M059J (cell line): ENCODE data around the gene ADIPOR2. TPM values are rescaled to one million over a fixed set of nuclear protein-coding genes. Genes with fewer than 3 reads are reported as not detected.

ENCODE experiments used
- DNase-seq: peaks from one replicate; pipeline ENCODE4 v3.0.0-alpha.2; 2012; ENCODE audit warnings: low read depth
- total RNA-seq: library from RNA; depleted of rRNA; stranded (reverse); fragments of >200 nt; shearing (Covaris generic); gene quantifications from 2 replicates; pipeline ENCODE4 v1.2.3, GENCODE V29; 2014; rRNA removed

ADIPOR2 gene, protein sequence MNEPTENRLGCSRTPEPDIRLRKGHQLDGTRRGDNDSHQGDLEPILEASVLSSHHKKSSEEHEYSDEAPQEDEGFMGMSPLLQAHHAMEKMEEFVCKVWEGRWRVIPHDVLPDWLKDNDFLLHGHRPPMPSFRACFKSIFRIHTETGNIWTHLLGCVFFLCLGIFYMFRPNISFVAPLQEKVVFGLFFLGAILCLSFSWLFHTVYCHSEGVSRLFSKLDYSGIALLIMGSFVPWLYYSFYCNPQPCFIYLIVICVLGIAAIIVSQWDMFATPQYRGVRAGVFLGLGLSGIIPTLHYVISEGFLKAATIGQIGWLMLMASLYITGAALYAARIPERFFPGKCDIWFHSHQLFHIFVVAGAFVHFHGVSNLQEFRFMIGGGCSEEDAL
- 32.5 and 42.0 TPM in 2 replicates for total RNA-seq

DNA sequence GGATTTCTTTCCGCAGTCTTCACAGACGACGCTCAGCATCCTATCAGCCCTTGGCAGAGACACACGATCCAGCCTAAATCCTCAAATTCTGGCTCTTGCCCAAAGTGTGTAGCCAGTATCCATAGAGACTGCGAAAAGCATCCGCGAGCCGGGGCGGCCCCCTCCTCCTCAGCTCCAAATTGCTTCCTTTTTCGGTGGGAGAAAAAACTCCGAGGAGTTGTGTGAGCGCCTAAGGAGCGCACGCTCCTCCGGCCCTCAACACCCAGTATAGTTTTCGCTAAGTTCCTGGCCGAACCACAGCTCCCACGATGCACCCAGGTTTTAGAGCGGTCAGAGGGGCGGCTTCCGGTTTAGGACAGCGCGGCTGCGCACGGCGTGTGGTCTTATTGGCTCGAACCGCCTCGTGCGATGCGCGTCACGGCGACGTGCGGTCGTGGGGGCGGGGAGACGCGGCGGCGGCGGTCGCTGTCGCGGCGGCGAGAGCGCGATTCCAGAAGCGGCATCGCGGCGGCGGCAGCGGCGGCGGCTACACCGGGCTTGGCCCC, at the start of gene ADIPOR2:
Gene ADIPOR2 (plus strand): TSS at position 493 of the 545 bp plus-strand sequence. CDS start 63,274 bp downstream, outside the sequence.
- DNase-seq: peak; percentile 96

GRCh38 chr12:1642513-1642912, 48.4 kb upstream of the ADIPOR2 start:
- DNase-seq: no peak

DNA sequence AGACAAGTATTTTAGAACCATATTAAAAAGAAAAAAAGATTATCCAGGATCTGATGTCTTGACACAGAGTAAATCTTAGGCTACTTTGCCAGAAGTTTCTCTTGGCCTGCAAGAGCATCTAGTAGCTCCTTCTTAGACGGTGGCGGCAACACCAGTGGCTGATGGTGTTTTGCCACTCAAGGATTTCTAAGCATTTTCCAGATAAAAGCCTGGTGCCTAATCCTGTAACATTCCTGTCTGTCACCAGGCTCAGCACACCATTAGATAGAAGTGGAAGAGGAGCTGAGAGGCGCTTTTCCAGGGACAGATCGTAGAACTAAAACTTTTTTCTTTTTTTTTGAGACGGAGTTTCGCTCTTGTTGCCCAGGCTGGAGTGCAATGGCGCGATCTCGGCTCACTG, 47.8 kb upstream of the ADIPOR2 start:
- DNase-seq: no peak

GRCh38 chr12:1643905-1644533, 46.9 kb upstream of the ADIPOR2 start:
- no peak for DNase-seq

DNA sequence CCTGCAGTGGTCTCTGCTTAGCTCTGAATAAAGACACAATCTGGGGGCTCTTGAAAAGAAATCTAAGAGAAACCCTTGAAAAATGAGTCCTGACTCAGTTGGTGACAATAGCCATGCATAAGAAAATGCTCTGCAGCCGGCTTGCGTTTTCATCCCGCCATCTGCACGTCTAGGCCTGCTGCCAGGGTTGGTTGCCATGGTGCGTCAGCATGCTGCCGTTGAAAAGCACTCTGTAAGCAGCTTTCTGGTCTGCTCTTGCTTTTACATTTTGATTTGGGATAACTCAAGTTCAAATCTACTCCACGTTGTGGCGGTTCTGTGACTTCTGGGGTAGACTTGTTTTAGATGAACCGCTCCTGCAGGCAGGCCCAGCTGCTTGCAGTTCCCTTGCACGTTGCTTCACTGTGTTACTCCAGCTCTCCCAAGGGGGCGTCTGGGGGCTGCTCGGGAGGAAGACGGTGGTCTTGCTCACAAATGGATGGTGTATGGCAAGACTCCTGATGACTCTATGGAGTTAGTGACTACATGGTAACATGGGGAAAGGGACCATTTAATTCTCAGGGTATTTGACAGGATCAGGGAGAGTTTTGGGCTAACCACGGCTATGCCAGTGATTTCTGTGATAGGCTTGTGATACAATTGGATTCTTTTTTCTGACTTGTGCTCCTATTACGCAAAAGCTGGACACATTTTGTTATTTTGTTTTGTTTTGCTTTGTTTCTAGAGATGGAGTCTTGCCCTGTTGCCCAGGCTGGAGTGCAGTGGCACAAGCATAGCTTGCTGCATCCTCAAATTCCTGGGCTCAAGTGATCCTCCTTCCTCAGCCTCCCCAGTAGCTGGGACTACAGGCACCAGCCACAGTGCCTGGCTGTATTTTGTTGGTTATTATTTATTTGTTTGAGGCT, 46.1 kb upstream of the ADIPOR2 start:
- DNase-seq: peak; percentile 48

DNA sequence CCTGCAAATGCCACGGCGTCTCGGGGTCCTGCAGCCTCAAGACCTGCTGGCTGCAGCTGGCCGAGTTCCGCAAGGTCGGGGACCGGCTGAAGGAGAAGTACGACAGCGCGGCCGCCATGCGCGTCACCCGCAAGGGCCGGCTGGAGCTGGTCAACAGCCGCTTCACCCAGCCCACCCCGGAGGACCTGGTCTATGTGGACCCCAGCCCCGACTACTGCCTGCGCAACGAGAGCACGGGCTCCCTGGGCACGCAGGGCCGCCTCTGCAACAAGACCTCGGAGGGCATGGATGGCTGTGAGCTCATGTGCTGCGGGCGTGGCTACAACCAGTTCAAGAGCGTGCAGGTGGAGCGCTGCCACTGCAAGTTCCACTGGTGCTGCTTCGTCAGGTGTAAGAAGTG, 45.1 kb upstream of the ADIPOR2 start:
- DNase-seq: no peak

DNA sequence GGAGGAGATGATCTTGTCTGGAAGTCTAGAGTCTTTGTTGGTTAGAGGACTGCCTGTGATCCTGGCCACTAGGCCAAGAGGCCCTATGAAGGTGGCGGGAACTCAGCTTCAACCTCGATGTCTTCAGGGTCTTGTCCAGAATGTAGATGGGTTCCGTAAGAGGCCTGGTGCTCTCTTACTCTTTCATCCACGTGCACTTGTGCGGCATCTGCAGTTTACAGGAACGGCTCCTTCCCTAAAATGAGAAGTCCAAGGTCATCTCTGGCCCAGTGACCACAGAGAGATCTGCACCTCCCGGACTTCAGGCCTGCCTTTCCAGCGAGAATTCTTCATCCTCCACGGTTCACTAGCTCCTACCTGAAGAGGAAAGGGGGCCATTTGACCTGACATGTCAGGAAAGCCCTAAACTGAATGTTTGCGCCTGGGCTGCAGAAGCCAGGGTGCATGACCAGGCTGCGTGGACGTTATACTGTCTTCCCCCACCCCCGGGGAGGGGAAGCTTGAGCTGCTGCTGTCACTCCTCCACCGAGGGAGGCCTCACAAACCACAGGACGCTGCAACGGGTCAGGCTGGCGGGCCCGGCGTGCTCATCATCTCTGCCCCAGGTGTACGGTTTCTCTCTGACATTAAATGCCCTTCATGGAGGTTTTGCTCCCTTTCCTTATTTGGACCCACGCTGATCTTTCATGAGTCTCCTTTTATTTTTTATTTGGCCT, 44.1 kb upstream of the ADIPOR2 start:
- no peak for DNase-seq

- no peak for DNase-seq
Observed at GRCh38 chr12:1647285-1647669, 43.6 kb upstream of the ADIPOR2 start.

DNA sequence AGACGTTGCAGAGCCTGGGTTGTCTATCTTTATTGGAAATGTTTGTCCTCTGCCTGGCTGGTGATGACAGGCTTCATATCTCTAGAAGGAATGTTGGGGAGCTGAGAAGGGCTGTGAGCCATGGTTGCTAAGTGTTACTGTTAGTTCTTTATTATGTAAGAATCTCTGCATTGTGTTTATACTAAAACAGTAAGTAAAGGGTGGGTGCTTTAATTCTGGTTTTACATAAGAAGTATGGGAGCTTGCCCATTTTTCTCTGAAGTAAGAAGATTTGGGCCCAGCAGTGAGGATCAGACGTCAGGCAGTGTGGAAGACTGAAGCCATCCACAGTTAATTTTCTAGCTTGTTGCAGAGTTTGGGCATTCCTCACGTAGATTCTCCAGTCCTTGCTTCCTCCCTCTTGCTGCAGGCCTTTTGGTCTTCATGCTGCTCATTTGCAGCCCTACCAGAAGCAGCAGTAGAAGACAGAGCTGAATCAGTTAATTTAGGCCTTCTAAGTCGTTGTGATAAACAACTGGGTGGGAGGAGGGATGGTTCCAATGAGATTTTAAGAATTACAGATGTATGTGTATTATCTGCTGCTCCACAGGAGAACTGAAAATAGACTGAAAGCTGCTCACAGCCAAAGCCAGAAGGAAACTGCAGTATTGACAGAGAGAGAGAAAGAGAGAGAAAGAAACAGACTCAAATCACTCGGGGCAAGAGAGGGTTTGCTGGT, 40.5 kb upstream of the ADIPOR2 start:
- no peak for DNase-seq

- no peak for DNase-seq
Observed at GRCh38 chr12:1650978-1651361, 39.9 kb upstream of the ADIPOR2 start.

- no peak for DNase-seq
Observed at GRCh38 chr12:1651946-1652345, 38.9 kb upstream of the ADIPOR2 start.

DNA sequence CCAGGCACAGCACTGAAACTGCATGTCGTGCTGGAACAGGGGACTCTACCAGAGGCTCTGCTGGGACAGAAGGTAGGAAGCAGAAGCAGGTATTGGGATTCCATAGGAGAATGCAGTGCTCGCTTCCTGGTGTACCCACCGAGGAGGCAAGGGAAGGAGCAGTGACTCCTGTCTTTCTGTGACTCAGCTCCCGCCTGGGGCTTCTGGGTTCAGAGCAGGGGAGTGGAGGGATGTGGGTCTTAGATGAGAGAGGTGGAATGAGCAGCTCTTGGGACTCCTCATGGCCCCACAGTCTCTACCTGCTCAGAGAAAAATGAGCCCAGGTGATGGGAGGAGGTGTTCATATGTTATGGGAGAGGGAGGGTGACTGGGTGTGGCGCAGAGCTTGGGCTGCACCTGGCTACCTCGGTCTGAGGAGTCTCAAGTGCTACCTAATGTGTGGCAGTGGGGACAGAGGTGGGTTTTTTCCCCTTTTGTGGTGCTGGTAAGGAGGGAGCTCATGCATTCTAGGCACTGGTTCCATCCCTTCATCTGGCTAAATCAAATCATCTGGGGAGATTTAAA, 35.6 kb upstream of the ADIPOR2 start:
- DNase-seq: no peak

DNA sequence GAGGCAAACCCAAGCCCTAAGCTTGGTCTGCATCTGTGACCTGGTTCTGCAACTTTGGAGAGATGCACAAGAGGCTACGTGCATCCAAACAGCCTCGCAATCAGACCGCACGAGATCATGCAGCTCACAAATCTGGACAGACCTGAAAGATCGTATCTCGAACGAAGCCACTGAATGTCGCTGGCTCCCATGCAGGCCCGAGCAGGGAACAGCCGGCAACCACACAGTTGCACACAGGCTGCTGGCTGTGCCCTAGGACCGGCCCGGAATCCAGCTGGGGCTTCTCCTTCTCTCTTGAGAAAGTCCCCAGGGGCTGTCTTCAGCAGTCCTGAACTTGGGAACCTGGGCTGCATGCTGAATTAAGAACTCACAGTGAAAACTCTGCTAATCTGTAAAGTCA, 34.0 kb upstream of the ADIPOR2 start:
- DNase-seq: no peak

- DNase-seq: peak; percentile 35
Observed at GRCh38 chr12:1657688-1658087, 33.2 kb upstream of the ADIPOR2 start.

DNA sequence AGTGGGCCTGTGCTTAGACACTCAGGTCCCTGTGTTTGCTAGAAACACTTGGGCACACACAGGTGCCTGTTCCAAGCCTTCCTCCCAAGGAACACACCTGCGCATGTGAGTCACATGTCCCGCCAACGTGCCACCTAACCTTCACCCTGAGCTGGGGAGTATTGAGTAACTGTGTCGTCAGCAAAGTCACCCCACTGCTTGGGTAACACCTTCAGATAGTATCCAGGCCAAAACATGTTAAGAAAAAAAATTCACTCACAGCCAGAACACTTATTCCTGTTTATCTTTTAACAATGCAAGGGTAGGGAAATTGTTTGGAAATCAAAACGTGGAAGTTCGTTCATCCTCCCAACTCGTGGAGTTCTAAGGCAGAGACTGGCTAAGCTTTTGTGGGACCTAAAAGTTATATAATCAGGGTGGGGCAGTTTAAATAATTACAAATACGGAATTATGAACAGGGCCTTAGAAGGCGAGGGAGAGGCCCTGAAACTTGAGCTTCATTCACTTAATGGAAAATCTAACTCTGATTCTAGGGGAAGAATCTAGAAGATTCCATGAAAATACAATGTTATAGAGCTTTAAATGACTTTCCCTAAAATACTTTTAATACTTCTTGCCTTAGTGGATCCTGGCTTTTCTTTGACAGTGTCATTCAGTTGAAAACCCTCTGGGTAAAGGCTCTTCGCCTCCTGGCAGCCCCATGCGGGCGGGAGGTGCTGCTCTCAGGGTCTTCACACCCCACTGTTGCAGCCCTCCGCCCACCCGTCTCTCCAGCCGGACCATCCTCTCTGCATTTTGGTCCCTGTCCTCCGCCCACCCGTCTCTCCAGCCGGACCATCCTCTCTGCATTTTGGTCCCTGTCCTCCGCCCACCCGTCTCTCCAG, 30.3 kb upstream of the ADIPOR2 start:
- DNase-seq: peak; percentile 23

DNA sequence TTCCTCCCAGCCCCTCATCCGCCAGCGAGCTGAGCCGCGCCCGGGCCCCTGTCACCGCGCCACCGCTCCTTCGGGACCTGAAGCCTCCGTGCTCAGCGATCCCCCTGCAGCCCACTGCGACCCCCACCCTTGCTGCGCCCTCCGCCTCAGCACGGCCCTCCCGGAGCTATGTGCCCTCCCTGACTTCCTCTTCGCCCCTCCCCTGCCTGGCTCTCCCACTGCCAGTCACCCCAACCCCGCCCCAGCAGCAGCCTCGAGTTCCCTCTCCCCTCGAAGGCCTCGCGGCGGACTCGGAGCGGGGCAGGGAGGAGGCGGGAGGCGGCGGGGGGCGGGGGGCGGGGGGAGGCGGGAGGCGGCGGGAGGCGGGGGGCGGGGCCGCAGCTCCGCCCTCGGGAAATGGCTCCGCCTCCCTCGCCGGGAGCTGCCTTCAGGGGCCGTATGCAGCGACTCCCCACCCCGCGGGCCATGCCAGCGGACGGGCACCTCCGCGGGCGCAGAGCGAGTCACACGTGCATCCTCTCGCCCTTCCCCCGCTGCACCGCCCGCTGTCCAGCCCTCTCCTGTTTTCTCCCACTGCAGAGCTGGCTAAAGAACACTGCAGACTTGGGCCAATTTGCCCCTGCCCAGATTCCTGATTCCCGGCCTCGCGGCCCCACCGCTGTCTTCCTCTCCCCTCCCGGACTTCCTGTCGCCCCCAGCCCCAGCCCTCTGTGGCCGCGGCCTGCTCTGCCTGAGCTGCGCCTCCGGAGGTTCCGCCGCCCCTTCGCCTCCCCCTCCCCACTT, 29.1 kb upstream of the ADIPOR2 start:
- peak; percentile 91 for DNase-seq

GRCh38 chr12:1662761-1663439, 28.0 kb upstream of the ADIPOR2 start:
- no peak for DNase-seq
